Esophagus squamous epithelium (tissue), 5 donors: ENCODE data around the gene OR13C3. TPM values are rescaled to one million over a fixed set of nuclear protein-coding genes. Genes with fewer than 3 reads are reported as not detected.
"Not testable (repeated sequence)": the region's sequence is repeated elsewhere in the genome, so short reads cannot be mapped to it uniquely, and the experiment has no call there.

Experiments used
- DNase-seq: peaks from one replicate; lab custom pipeline; 2025; lab: John Stamatoyannopoulos, UW
- H3K27ac ChIP-seq, 4 donors: fragments of 200-600 bp; sonication (generic); one replicate each; pipeline ENCODE4 v1.5.1; 2016 to 2019; ENCODE audit warnings: mild to moderate bottlenecking in 1 of 4
- H3K27me3 ChIP-seq, 4 donors: fragments of 200-600 bp; sonication (generic); 1 replicate in 3 of 4; 2 replicates in 1 of 4; pipeline versions ENCODE4 v1.5.1 to v1.6.0; 2017 to 2021; ENCODE audit warnings: antibody characterized with exemption in 1 of 4
- H3K36me3 ChIP-seq, 3 donors: fragments of 200-600 bp; sonication (generic); one replicate each; pipeline ENCODE4 v1.5.1; 2016 to 2019
- H3K4me1 ChIP-seq, 3 donors: fragments of 200-600 bp; sonication (generic); one replicate each; pipeline ENCODE4 v1.5.1; 2017 to 2019
- H3K4me3 ChIP-seq, 4 donors: fragments of 200-600 bp; sonication (generic); 1 replicate in 3 of 4; 2 replicates in 1 of 4; pipeline ENCODE4 v1.5.1; 2016 to 2019; ENCODE audit warnings: mild to moderate bottlenecking in 2 of 4, moderate library complexity in 1 of 4
- H3K9me3 ChIP-seq, 3 donors: fragments of 200-600 bp; sonication (generic); one replicate each; pipeline ENCODE4 v1.5.1; 2016 to 2019
- CTCF ChIP-seq, 6 experiments: fragments of 450-650 bp in 4 of 6; fragments of 200-600 bp in 2 of 6; sonication (generic) in 2 of 6; IDR thresholded peaks; one replicate each; pipeline ENCODE4 v1.5.1; 2016 to 2019; ENCODE audit warnings: antibody characterized with exemption in 6 of 6, mild to moderate bottlenecking in 4 of 6, moderate library complexity in 4 of 6
- POLR2A ChIP-seq, 4 donors: fragments of 450-650 bp; IDR thresholded peaks; one replicate each; pipeline ENCODE4 v1.6.1; 2017; ENCODE audit warnings: antibody characterized with exemption in 4 of 4, mild to moderate bottlenecking in 4 of 4, moderate library complexity in 3 of 4
- WGBS, 2 donors: methylation state at CpG; one replicate each; pipeline ENCODE4 v1.1.5; 2018; 5-methylcytosine and 5-hydroxymethylcytosine counted together
- intact Hi-C: fragments of 100-400 bp; cut with DNase I; formaldehyde crosslinking; loops from one replicate; pipeline ENCODE4 v1.15.0; 2022
- total RNA-seq, 4 donors: library from RNA; depleted of rRNA; stranded (reverse); fragments of >200 nt; gene quantifications; one replicate each; pipeline ENCODE4 v1.1.0, GENCODE V29; 2016
- donor health status: DM: yes; HTN: yes; CAD: no.

The OR13C3 gene
- total RNA-seq, 4 donors from 2014 or later: not detected

GRCh38 chr9:104544644-104545043, 8.0 kb upstream of the OR13C3 start:
- intact Hi-C loops: no loop called here
- H3K9me3 ChIP-seq: no peaks in the 10 kb centered on the region
- 86 to 88% methylated on average over 4 of the region's 4 CpGs for WGBS, 2 donors
- no peak overlapping the region for H3K27ac ChIP-seq
- H3K27me3 ChIP-seq: no peaks in the 10 kb centered on the region
- TF ChIP-seq POLR2A (IDR thresholded peaks at IDR 0.05) (no peak), CTCF (IDR thresholded peaks at IDR 0.05) (no peak)
- H3K36me3 ChIP-seq: no peaks in the 10 kb centered on the region
- H3K4me3 ChIP-seq: no peak overlapping the region
- DNase-seq: no peak
- H3K4me1 ChIP-seq: no peaks in the 10 kb centered on the region

DNA sequence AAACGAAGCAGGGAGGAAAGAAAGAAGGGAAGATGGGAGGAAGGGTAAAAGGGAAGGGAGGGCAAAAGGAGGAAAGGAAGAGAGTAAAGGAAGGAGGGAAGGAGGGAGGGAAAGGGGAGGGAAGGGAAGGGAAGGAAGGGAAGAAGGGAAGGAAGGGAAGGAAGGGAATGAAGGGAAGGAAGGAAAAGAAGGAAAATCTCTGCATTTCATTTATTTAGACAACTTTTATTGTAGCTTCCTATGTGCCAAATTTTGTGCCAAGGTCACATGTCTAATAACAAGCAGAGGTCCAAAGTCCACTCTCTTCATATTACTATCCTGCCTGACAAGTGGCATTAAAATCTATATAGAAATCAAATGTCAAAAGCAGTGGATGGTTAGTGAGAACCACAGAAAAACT, 2.6 kb upstream of the OR13C3 start:
- Histone ChIP-seq H3K27me3 (no peaks in the 10 kb centered on the region), H3K27ac (no peak overlapping the region), H3K4me1 (no peaks in the 10 kb centered on the region), H3K36me3 (no peaks in the 10 kb centered on the region), H3K9me3 (no peaks in the 10 kb centered on the region), H3K4me3 (no peak overlapping the region)
- 14 to 45% methylated on average over 1 of the region's 1 CpG for WGBS, 2 donors
- intact Hi-C loops: no loop called here
- no peak for TF ChIP-seq CTCF (IDR thresholded peaks at IDR 0.05)
- TF ChIP-seq POLR2A (IDR thresholded peaks at IDR 0.05): no peak
- no peak for DNase-seq

- intact Hi-C loops: no loop called here
- no peaks in the 10 kb centered on the region for H3K27me3 ChIP-seq
- TF ChIP-seq CTCF (IDR thresholded peaks at IDR 0.05) (no peak), POLR2A (IDR thresholded peaks at IDR 0.05) (no peak)
- no peak within 1 kb of the TSS for H3K27ac ChIP-seq
- DNase-seq: no peak
- H3K9me3 ChIP-seq: no peaks in the 10 kb centered on the region
- no peaks in the 10 kb centered on the region for H3K4me1 ChIP-seq
- H3K36me3 ChIP-seq: no peaks in the 10 kb centered on the region
- H3K4me3 ChIP-seq: no peak within 1 kb of the TSS
Measured at GRCh38 chr9:104527109-104527508, 9.5 kb downstream of the OR13C3 start, which contains the start of gene OR13C4. Gene OR13C4, minus strand, starts transcription at chr9:104527209. Its CDS starts 0 bp downstream, at chr9:104527209.

DNA sequence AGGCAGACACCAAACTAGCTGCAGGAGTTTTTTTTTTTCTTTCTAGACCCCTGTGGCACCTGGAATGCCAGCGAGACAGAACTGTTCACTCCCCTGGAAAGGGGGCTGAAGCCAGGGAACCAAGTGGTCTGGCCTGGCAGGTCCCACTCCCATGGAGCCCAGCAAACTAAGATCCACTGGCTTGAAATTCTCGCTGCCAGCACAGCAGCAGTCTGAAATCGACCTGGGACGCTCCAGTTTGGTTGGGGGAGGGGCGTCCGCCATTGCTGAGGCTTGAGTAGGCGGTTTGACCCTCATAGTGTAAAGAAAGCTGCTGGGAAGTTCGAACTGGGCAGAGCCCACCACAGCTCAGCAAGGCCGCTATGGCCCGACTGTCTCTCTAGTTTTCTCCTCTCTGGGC, 16.4 kb downstream of the OR13C3 start:
- H3K9me3 ChIP-seq, H3K27ac ChIP-seq, intact Hi-C loops, H3K4me1 ChIP-seq, H3K27me3 ChIP-seq, DNase-seq, H3K4me3 ChIP-seq, H3K36me3 ChIP-seq: not testable (repeated sequence)
- WGBS, 2 donors: 60% methylated on average over 4 of the region's 10 CpGs; no CpG with 5 or more reads in 1 of the 2 donors

GRCh38 chr9:104514901-104515300, 21.8 kb downstream of the OR13C3 start:
- H3K4me1 ChIP-seq: no peaks in the 10 kb centered on the region
- no peaks in the 10 kb centered on the region for H3K9me3 ChIP-seq
- H3K27me3 ChIP-seq: no peaks in the 10 kb centered on the region
- TF ChIP-seq POLR2A (IDR thresholded peaks at IDR 0.05): no peak
- TF ChIP-seq CTCF (IDR thresholded peaks at IDR 0.05): no peak
- no peak overlapping the region for H3K4me3 ChIP-seq
- H3K27ac ChIP-seq: no peak overlapping the region
- intact Hi-C loops: no loop called here
- 75 to 77% methylated on average over 5 of the region's 5 CpGs for WGBS, 2 donors
- no peaks in the 10 kb centered on the region for H3K36me3 ChIP-seq
- no peak for DNase-seq

- Histone ChIP-seq H3K36me3 (no peaks in the 10 kb centered on the region), H3K9me3 (no peaks in the 10 kb centered on the region), H3K4me1 (no peaks in the 10 kb centered on the region), H3K4me3 (no peak overlapping the region), H3K27ac (no peak overlapping the region), H3K27me3 (no peaks in the 10 kb centered on the region)
- no peak for DNase-seq
- TF ChIP-seq CTCF (IDR thresholded peaks at IDR 0.05): no peak
- intact Hi-C loops: no loop called here
Measured at GRCh38 chr9:104506565-104506964, 30.1 kb downstream of the OR13C3 start.
